HPDE6-E6E7 (cell line): ENCODE measurements around the gene PIAS4.

ENCODE experiments used
- DNase-seq: peaks from one replicate; pipeline ENCODE4 v3.0.0; 2011; ENCODE audit warnings: missing footprints; ENCODE audit errors: extremely low spot score

PIAS4 gene

GRCh38 chr19:4077007-4077374, 69.5 kb downstream of the PIAS4 start:
- no peak for DNase-seq

- DNase-seq = no peak
Observed at GRCh38 chr19:4077800-4078684, 70.5 kb downstream of the PIAS4 start.

DNA sequence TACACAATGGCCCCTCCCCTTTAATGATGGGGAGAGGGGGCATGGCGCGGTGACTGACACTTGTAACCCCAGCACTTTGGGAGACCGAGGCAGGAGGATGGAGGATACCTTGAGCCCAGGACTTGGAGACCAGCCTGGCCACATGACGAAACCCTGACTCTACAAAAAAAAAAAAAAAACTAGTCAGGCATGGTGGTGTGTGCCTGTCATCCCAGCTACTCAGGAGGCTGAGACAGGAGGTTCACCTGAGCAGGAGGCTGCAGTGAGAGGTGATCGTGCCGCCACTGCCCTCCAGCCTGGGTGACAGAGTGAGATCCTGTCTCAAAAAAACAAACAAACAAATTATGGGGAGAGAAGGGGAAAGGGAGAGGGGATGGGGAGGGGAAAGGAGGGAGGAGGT, 72.9 kb downstream of the PIAS4 start:
- no peak for DNase-seq

DNA sequence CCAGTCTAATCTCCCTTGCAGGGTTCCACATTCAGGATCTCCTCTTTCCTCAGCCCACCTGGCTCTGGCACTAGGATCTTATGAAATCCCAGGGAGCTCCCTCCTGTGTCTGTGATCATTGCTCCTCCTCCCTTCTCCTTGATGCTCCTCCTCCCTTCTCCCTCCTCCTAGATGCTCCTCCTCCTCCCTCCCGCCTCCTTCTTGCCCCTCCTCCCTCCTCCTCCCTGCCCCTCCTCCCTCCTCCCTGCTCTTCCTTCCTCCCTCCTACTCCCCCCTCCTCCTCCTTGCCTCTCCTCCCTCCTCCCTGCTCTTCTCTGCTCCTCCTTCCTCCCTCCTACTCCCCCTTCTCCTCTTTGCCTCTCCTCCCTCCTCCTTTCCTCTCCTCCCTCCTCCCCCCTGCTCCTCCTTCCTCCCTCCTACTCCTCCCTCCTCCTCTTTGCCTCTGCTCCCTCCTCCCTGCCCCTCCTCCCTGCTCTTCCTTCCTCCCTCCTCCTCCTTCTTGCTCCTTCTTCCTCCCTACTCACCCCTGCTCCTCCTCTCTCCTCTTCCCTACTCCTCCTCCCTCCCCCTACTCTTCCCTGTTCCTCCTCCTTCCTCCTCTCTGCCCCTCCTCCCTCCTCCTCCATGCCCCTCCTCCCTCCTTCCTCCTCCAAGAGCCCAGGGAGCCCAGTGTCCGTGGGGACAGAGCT, 74.0 kb downstream of the PIAS4 start:
- DNase-seq = no peak

DNA sequence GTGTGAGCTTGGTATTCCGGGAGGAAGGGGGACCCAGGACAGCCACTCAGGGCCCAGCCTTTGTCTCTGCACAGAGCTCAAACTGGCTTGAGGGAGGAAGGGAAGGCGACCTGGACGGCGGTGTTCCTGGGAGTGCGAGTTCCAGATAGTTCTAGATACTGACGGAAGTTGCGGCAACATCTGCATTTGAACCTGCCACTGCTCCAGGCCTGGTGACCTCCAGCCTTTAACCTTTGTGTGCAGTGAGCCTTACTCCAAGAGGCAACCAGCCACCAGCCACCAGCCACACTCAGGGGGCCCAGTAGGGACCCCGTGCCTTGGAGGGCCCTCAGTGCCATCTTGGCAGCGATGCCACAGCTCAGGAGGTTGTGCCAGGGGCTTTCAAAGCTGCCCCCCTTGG, 74.6 kb downstream of the PIAS4 start:
- no peak for DNase-seq

GRCh38 chr19:4083677-4084546, 76.4 kb downstream of the PIAS4 start:
- no peak for DNase-seq

DNA sequence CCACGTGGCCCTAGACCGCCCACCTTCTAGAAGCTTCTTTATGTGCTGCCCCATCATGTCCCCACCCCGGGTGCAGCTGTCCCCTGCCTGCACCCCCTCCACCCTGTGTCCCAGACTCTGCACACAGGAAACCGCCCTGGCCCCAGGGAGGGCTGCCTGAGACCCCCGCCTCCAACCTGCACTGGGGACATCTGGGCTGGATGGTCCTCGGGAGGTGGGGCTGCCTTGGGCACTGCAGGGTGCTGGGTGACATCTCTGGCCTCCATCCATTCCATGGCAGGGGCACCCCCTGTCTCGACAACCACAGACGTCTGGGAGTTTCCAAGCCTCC, 77.0 kb downstream of the PIAS4 start:
- DNase-seq = no peak

- DNase-seq = no peak
Observed at GRCh38 chr19:4086411-4086867, 78.9 kb downstream of the PIAS4 start.

DNA sequence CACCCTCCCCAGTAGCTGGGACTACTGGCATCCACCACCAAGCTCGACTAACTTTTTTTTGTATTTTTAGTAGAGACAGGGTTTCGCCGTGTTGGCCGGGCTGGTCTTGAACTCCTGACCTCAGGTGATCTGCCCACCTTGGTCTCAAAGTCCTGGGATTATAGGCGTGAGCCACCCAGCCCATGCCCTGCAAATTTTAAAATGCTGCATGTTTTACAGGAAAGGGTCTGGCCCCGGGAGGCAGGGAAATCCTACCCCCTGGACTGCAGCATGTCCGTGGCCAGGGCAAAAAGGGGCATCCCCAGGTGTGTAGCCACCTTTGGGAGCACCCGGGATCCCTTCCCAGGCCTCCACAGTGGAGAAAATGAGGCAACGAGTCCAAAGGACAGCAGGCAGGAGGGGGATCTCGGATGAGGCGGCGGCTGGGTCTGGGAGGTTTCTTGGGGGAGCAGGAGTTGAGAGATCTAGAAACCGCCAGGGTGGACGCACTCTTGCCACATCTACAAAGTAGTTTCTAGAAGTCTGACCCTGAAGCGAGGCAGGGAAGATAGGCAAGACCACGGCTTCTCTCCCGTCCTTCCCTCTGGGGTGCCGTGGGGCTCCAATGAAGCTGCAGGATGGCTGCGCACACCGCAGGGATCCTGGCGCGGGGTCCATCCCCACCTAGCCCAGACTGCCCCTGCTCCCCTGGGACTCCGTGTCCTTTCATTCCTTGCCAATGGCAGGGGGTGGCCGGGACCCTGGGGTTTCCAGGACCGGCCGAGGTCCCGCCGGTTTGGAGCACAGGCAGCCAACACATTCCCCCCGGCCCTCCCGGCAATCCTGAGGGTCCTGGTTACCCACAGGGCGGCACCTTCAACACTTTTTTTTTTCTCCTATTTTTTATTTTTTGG, 80.5 kb downstream of the PIAS4 start:
- no peak for DNase-seq

DNA sequence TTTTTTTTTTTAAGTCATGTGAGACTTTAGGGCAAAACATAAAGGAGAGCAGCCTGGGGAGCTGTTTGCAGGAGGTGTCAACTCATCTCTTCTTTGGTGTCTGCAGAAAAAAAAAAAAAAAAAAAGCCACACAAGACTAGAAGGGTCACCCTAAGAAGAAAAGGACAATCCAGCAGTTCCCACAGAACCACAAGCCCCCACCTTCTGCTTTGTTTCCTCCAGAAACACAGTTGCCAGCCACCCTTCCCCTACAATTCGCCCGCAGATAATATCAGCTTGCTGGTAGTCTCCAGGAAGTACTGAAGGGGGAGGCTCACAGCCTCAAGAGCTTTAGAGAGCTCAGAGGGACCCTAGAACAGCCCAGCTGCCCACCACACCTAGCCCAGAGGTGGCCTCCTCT, 81.4 kb downstream of the PIAS4 start:
- DNase-seq = no peak
